Lower leg skin (tissue), 4 donors: ENCODE data around the gene AGRN. TPM values are rescaled to one million over a fixed set of nuclear protein-coding genes. Genes with fewer than 3 reads are reported as not detected.
"Not testable (repeated sequence)": the region's sequence is repeated elsewhere in the genome, so short reads cannot be mapped to it uniquely, and the experiment has no call there.

Experiments
- DNase-seq, 2 donors: peaks; one replicate each; pipeline ENCODE4 v3.0.0-alpha.2; 2019; ENCODE audit warnings: low spot score in 2 of 2
- H3K4me3 ChIP-seq: fragments of 200-600 bp; sonication (generic); 2 replicates; pipeline ENCODE4 v1.5.1; 2017; ENCODE audit warnings: mild to moderate bottlenecking, low read depth; ENCODE audit not compliant: poor library complexity, severe bottlenecking
- POLR2A ChIP-seq, 2 donors: fragments of 450-650 bp; IDR thresholded peaks; one replicate each; pipeline ENCODE4 v1.6.1; 2016 to 2017; ENCODE audit warnings: antibody characterized with exemption in 2 of 2, mild to moderate bottlenecking in 1 of 2, moderate library complexity in 1 of 2
- WGBS, 2 donors: methylation state at CpG; one replicate each; pipeline ENCODE4 v1.1.5; 2018; 5-methylcytosine and 5-hydroxymethylcytosine counted together
- intact Hi-C: fragments of 100-400 bp; cut with DNase I; formaldehyde crosslinking; loops from one replicate; pipeline ENCODE4 v1.15.0; 2023; ENCODE audit warnings: low total_unique reads
- total RNA-seq, 4 donors: library from RNA; depleted of rRNA; stranded (reverse); fragments of >200 nt; gene quantifications; one replicate each; pipeline ENCODE4 v1.1.0, GENCODE V29; 2016
- TF ChIP-seq, protein P1 (sequence below), 3 donors: fragments of 450-650 bp; IDR thresholded peaks; one replicate each; pipeline ENCODE4 v1.5.1; 2016; ENCODE audit warnings: antibody characterized with exemption in 3 of 3, mild to moderate bottlenecking in 3 of 3, moderate library complexity in 2 of 3

AGRN gene
- total RNA-seq, 4 donors from 2014 or later: 36.9 to 55.8 (median 54.6) TPM

DNA sequence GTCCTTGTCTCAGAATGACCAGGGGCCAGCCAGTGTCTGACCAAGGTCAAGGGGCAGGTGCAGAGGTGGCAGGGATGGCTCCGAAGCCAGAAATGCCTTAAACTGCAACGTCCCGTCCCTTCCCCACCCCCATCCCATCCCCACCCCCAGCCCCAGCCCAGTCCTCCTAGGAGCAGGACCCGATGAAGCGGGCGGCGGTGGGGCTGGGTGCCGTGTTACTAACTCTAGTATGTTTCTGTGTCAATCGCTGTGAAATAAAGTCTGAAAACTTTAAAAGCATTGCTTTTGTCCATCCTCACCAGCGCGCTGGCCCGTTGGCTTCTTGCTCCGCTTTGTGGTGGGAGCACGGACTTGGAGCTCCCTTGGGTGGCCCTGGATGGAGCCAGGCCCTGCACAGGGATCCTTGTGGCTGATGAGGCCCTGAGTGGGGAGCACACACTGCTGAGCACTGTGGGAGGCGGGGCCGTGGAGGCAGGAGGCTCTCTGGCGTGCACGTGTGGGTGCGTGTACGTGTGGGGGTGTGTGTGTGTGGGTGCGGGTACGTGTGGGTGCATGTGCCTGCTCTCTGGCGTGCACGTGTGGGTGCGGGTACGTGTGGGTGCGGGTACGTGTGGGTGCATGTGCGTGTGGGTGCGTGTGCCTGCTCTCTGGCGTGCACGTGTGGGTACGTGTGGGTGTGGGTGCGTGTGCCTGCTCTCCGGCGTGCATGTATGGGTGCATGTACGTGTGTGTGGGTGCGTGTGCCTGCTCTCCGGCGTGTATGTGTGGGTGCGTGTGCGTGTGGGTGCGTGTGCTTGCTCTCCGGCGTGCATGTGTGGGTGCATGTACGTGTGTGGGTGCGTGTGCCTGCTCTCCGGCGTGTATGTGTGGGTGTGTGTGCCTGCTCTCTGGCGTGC lies 36.2 kb downstream of the AGRN start:
- TF ChIP-seq, protein P1, sequence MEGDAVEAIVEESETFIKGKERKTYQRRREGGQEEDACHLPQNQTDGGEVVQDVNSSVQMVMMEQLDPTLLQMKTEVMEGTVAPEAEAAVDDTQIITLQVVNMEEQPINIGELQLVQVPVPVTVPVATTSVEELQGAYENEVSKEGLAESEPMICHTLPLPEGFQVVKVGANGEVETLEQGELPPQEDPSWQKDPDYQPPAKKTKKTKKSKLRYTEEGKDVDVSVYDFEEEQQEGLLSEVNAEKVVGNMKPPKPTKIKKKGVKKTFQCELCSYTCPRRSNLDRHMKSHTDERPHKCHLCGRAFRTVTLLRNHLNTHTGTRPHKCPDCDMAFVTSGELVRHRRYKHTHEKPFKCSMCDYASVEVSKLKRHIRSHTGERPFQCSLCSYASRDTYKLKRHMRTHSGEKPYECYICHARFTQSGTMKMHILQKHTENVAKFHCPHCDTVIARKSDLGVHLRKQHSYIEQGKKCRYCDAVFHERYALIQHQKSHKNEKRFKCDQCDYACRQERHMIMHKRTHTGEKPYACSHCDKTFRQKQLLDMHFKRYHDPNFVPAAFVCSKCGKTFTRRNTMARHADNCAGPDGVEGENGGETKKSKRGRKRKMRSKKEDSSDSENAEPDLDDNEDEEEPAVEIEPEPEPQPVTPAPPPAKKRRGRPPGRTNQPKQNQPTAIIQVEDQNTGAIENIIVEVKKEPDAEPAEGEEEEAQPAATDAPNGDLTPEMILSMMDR (IDR thresholded peaks at IDR 0.05): no peak
- no peak for TF ChIP-seq POLR2A (IDR thresholded peaks at IDR 0.05)
- DNase-seq: no peak
- intact Hi-C loops: no loop called here

DNA sequence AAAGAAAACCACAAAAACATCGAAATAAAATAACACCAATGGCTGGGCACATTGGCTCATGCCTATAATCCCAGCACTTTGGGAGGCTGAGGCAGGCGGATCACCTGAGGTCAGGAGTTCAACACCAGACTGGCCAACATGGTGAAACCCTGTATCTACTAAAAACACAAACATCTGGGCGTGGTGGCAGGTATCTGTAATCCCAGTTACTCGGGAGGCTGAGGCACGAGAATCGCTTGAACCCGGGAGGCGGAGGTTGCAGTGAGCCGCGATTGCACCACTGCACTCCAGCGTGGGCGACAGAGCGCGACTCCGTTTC lies 37.8 kb downstream of the AGRN start:
- DNase-seq, intact Hi-C loops, H3K4me3 ChIP-seq: not testable (repeated sequence)
- WGBS, 2 donors: 53 to 61% methylated on average over 15 of the region's 15 CpGs

More for the DNA sequence above, 36.2 kb downstream of the AGRN start:
- WGBS, 2 donors: 74 to 81% methylated on average over 48 to 50 of the region's 50 CpGs
- no peak overlapping the region for H3K4me3 ChIP-seq

DNA sequence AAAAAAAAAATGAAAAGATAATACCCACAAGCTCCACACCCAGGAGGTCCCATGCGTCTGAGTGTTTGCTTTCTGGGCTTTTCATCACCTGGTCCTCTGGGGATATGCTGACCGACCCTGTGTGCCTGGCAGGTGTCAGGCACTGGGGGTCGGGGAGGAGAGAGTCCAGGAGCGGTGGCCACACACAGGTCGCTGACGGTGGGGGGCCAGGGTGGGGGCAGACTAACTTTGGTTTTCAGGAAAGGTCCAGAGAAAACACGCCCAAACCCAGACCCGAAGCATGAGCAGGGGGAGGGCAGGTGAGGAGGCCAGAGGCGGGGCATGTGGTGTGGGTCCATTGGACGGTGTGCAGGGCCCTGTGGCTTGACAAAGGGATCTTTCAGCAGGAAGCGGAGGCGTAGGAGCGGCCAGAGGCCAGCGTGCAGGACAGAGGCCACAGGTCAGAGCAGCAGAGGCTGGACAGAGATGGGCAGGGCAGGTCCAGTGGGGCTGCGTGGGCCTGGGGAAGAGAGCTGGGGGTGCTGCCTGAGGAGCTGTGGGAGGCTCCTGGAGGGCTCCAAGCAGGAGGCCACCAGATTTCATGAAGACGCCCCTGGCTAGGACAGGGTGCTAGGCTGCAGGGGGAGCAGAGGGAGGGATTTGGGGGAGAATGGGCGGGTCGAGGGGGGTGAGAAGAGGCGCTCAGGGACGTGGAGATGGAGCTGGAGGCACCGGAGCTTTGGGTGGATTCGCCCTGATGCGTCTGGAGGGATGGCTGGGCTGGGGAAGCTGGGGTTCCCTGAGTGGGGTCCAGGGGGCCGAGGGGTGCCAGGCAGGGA lies 38.4 kb downstream of the AGRN start:
- DNase-seq: no peak
- intact Hi-C loops: no loop called here
- H3K4me3 ChIP-seq: no peak overlapping the region
- 15 to 18% methylated on average over 24 of the region's 24 CpGs for WGBS, 2 donors
- TF ChIP-seq POLR2A (IDR thresholded peaks at IDR 0.05): no peak
- TF ChIP-seq, protein P1 (IDR thresholded peaks at IDR 0.05): no peak

DNA sequence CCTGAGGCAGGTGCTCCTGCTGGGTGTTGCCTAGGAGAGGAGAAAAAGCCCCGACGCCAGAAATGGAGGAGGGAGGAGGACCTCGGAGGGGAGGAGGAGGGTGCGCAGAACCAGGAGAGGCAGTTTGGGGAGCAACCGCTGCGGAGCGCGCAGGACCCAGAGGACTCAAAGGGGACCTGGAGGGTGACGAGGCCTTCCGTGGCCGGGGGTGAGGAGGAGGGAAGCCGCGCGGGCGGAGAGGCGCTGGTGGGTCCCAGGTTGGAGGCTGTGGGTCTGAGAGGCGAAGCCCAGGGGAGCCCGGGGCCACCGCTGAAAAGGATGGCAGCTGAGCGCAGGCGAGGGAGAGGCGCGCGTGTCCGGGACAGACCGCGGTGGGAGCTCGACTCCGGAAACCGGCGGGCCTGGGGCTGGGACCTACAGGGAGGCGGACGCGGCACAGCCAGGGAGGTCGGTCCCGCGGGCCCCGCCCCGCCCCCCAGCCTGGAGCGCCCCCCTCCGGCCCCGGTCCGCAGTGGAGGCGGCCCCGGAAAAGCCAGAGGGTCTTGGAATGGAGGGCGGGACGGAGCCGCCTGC lies 39.1 kb downstream of the AGRN start:
- TF ChIP-seq POLR2A (IDR thresholded peaks at IDR 0.05): no peak
- TF ChIP-seq, protein P1 (IDR thresholded peaks at IDR 0.05): no peak
- no peak for DNase-seq
- peak overlapping the region; percentile 10 for H3K4me3 ChIP-seq
- 0% methylated on average over 24 to 27 of the region's 48 CpGs for WGBS, 2 donors
- intact Hi-C loops: no loop called here

DNA sequence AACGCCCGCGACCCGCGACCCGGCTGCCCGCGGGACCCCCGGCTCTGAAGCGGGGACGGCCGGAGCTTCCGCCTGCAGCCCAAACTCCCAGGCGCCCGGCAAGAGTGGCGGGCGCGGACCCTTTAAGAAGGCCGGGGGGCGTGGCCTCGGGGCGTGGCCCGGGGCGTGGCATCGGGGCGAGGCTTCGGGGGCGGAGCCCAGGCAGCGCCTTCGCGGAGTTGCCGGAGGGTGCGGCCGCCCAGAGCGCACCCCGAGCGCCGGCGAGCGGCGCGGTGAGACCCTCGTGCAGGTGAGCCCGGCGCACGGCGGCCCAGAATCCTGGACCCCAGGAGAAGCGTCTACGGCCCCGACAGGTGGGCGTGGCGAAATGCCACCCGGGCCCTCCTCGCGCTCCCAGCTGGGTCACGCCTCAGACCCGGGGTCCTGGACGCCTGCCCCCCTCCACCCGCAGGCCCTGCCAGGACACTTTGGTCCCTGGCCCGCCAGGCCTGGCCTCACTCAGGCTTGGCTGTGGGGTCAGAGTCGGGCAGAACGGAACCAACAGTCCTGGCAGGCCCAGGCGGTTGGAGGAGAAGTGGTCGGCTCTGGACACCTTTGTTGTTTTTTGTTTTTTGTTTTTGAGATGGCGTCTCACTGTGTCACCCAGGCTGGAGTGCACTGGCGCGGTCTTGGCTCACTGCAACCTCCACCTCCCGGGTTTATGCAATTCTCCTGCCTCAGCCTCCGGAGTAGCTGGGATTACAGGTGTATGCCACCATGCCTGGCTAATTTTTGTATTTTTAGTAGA lies 39.8 kb downstream of the AGRN start:
- no peak for TF ChIP-seq POLR2A (IDR thresholded peaks at IDR 0.05)
- TF ChIP-seq, protein P1 (IDR thresholded peaks at IDR 0.05): no peak
- H3K4me3 ChIP-seq: peak overlapping the region; percentile 10
- 8 to 9% methylated on average over 18 to 27 of the region's 69 CpGs for WGBS, 2 donors
- intact Hi-C loops: loop anchor here (5.0 kb wide), 1 partner anchor 72 kb away; no protein-coding TSS in a partner anchor
- DNase-seq: peak; percentile 80 to 96
